Bronchial epithelial cell (primary cell): ENCODE measurements around the gene GPRC5D. TPM values are rescaled to one million over a fixed set of nuclear protein-coding genes. Genes with fewer than 3 reads are reported as not detected.

Experiments
- DNase-seq: peaks from one replicate; pipeline ENCODE4 v3.0.0-alpha.2; 2010; ENCODE audit warnings: low read depth
- FAIRE-seq: peaks from 2 replicates; lab custom pipeline; 2011; peaks lifted over from hg19 to GRCh38; lab: Jason Lieb, UNC
- H3K27me3 ChIP-seq: 2 replicates; pipeline ENCODE4 v1.5.1; 2011; ENCODE audit warnings: low read length; ENCODE audit not compliant: control insufficient read depth, insufficient read depth
- H3K36me3 ChIP-seq: 2 replicates; pipeline ENCODE4 v1.5.1; 2011; ENCODE audit warnings: low read length; ENCODE audit not compliant: control insufficient read depth, insufficient read depth
- H3K4me3 ChIP-seq: 2 replicates; pipeline ENCODE4 v1.5.1; 2011; ENCODE audit warnings: mild to moderate bottlenecking, low read depth, low read length, control low read depth
- CTCF ChIP-seq: IDR thresholded peaks from 2 replicates; pipeline ENCODE4 v1.5.1; 2011; ENCODE audit warnings: mild to moderate bottlenecking, moderate library complexity, low read length, control low read depth, inconsistent platforms; ENCODE audit not compliant: insufficient read depth, severe bottlenecking
- total RNA-seq: library from RNA; depleted of rRNA; stranded (reverse); fragments of >200 nt; gene quantifications from 2 replicates; pipeline ENCODE4 v1.2.1, GENCODE V29; 2014

The GPRC5D gene
- total RNA-seq, 1 donor from 2014 or later: not detected

GRCh38 chr12:12903642-12904609, 48.0 kb downstream of the GPRC5D start:
- Histone ChIP-seq H3K36me3 (peaks cover 9% of the 10 kb centered on the region), H3K4me3 (no peak overlapping the region), H3K27me3 (no peaks in the 10 kb centered on the region)
- TF ChIP-seq CTCF: no peak
- FAIRE-seq (no peak), DNase-seq (peak; percentile 81)

- no peak for TF ChIP-seq CTCF
- H3K4me3 ChIP-seq: no peak overlapping the region
- no peaks in the 10 kb centered on the region for H3K27me3 ChIP-seq
- DNase-seq (peak; percentile 87), FAIRE-seq (no peak)
- H3K36me3 ChIP-seq: peaks cover 1% of the 10 kb centered on the region
Observed at GRCh38 chr12:12902036-12902435, 49.9 kb downstream of the GPRC5D start.

GRCh38 chr12:12901158-12901791, 50.7 kb downstream of the GPRC5D start:
- FAIRE-seq (peak; percentile 90), DNase-seq (peak; percentile 97)
- no peaks in the 10 kb centered on the region for H3K27me3 ChIP-seq
- H3K36me3 ChIP-seq: peaks cover 1% of the 10 kb centered on the region
- TF ChIP-seq CTCF: no peak
- no peak overlapping the region for H3K4me3 ChIP-seq

- H3K4me3 ChIP-seq: no peak overlapping the region
- TF ChIP-seq CTCF: no peak
Observed at GRCh38 chr12:12900786-12901157, 51.2 kb downstream of the GPRC5D start.

GRCh38 chr12:12899530-12900380, 52.2 kb downstream of the GPRC5D start:
- DNase-seq (peak; percentile 95), FAIRE-seq (peak; percentile 82)
- no peaks in the 10 kb centered on the region for H3K27me3 ChIP-seq
- no peak overlapping the region for H3K4me3 ChIP-seq
- peaks cover 1% of the 10 kb centered on the region for H3K36me3 ChIP-seq
- TF ChIP-seq CTCF: no peak

More at GRCh38 chr12:12900786-12901157, 51.2 kb downstream of the GPRC5D start:
- H3K27me3 ChIP-seq: no peaks in the 10 kb centered on the region
- H3K36me3 ChIP-seq: peaks cover 1% of the 10 kb centered on the region
- FAIRE-seq (no peak), DNase-seq (no peak)
